OCI-M2 (cell line): ENCODE data around the gene ADAMTS17.
"Not testable (repeated sequence)": the region's sequence is repeated elsewhere in the genome, so short reads cannot be mapped to it uniquely, and the experiment has no call there.

Experiments
- DNase-seq: peaks from one replicate; lab custom pipeline; 2025; ENCODE audit not compliant: unreplicated experiment; lab: John Stamatoyannopoulos, UW

ADAMTS17 gene

DNA sequence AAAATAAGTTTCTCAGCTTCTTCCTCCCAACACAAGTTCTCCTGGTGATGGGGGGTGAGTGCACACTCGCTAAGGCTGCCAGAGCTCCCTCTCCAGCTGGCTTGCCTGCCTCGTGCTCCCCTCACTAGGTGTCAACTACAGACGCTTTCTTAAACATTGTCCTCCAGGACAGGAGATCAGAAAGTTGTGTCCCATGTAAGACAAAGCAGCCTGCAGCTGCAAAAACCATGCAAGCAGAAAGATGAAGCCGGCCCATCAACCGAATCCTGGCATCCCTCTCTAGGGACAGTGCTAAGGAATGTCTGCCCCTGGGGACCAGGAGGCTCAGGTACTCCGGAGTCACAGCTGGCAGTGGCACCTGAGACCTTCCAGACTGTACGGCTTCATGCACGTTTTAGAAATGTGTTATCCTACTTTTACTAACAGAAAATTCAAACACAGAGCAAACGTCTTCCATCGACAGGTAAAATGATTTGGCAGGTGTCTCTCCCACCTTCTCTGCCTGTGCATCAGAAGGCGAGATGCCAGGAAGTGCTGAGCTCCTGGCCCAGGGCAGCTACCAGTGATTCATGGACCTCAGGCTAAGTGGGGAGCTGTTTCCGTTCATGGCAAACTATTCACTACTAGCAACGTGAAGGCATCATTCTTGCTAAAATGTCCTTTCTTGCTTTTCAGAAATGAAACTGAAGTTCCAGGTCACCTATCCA lies 246.1 kb downstream of the ADAMTS17 start:
- no peak for DNase-seq

DNA sequence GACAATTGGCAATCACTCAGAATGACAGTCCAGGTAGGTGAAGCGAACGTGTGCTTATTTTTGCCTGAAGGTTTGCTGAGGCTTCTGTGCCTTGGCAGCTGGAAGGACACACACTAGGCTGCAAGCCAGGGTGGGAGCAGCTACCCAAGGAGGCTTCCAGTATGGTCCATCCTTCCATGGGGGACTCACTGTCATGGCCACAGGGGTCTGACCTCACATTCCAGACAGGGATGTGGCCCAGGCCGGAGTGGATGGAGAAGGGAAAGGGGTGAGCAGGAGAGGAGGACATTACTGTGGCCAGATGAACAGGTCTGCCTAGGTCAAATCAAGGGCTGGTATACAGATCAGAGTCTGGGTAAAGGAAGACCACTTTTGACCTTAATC lies 247.7 kb downstream of the ADAMTS17 start:
- no peak for DNase-seq

DNA sequence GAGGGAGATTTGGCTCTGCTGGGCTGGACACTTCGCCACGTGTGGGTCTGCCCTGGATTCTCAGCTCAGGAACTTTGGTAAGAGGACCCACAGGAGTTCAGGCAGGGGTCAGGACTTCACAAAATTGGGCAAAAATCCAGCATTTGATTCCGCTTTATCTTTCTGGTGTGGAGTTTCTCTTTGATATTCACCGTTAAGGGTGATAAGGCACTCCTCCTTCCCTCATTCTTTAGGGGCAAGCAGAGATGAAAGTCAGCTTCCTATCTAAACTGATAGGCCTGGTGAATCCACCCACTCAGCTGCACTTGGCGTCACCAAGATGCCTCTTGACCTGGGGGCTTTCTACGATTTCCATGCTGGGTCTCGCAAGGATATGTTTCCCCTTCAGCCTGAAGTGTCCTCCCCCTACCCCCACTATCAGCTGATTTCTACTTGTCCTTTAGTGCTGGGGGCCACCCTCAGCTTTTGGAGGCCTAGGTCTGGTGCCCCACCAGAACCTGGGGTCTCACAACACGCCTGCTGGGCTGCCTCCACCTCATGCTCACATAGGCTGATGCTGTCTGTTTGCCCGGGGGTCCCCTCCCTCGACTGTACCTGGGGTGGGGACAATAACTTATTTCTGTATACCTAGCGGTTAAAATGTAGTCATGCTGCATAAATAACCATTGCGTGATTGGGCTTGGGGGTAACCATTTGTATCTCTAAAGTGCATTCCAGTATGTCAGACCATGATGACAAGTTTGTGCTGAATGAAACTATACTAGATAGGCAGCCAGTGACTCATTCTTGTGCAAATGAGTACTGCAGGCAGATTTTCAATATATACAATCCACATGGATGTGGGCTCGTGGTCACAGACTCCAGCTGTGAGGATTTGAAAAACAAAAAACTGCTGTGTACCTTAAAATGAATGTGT lies 248.3 kb downstream of the ADAMTS17 start:
- no peak for DNase-seq

DNA sequence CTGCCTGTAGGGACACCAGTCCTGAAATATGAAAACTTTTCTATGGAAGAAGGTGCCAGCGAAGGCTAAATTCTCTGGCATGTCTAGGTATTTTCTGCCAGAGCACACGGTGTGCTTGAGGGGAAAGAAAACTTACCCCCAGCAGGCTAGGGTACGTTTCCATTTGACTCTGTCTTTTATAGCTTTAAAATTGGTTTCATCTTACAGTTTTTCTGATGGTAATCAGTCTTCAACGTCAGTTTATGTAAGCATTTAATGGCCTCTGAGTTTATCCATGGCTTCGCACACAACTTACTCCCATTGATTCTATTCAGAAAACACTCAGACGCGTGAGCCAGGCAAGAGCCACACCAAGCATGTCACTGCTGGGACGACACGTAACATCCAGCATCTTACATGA lies 249.7 kb downstream of the ADAMTS17 start:
- no peak for DNase-seq

DNA sequence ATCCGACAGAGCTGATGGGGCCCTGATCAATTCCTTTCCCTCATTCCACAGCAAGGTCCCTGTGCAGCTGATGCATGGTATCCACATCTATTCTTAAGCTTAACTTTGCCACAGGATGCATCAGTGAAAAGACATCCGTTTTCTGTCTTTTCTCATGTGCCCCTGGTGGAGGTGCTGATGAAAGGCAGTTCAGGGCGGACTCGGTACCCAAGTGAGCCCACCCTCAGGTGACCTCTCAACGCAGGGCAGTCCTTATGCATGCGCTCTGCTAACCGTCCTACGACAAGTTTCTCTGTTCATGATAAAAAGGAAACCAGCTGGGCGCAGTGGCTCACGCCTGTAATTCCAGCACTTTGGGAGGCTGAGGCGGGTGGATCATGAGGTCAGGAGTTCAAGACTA lies 251.4 kb downstream of the ADAMTS17 start:
- no peak for DNase-seq

DNA sequence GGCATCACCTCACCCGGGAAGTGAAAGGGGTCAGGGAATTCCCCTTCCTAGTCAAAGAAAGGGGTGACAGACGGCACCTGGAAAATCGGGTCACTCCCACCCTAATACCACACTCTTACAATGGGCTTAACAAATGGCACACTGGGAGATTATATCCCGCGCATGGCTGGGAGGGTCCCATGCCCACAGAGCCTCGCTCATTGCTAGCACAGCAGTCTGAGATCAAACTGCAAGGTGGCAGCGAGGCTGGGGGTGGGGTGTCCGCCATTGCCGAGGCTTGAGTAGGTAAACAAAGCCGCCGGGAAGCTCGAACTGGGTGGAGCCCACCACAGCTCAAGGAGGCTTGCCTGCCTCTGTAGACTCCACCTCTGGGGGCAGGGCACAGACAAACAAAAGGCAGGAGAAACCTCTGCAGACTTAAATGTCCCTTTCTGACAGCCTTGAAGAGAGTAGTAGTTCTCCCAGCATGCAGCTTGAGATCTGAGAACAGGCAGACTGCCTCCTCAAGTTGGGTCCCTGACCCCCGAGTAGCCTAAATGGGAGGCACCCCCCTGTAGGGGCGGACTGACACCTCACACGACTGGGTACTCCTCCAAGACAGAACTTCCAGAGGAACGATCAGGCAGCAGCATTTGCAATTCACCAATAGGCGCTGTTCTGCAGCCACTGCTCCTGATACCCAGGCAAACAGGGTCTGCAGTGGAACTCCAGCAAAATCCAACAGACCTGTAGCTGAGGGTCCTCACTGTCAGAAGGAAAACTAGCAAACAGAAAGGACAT lies 257.5 kb downstream of the ADAMTS17 start:
- not testable (repeated sequence) for DNase-seq

DNA sequence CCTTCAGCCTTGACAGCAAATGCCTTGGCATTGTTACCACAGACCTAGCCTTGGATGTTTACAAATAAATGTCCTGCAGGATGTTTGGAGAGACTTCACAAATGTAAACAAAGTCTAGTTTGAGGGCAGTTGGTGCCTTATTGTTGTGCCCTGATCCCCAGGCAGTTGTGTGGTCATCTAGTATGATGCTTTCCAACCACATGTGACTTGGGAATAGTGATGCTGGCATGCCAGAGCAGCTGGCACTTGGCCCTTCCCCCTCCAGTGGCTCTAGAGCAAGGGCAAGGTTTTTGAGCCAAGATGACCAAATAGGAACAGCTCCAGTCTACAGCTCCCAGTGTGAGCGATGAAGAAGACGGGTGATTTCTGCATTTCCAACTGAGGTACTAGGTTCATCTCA lies 258.2 kb downstream of the ADAMTS17 start:
- no peak for DNase-seq

DNA sequence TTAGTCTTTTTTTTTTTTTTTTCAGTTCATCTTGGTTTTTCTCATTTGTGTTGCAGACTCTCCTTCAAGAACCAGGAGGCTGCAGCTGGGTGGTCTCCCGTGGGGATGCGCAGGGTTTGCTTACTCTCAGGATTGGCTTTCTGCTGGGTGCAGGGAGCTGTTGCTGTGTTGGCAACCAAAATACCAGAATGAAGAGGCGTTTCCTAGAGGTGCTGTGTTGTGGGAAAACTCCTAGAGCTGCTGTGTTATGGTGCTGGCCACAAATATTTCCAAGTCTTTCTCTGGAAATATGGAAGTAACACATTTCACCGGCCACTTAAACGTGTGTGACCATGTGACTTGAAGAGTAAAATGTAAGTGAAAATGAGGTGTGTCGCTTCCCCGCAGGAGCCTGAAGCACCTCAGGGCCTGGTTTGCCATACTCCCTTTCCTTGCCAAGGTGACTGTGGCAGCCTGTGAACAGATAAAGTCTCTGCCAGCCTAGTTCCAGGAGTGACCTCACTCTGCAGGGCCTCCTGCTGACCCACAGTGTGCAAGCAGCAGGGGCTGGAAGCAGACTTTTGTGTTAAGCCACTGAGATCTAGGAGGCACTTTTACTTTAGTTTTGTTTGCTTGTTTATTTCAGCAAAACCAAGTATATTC lies 258.9 kb downstream of the ADAMTS17 start:
- no peak for DNase-seq

DNA sequence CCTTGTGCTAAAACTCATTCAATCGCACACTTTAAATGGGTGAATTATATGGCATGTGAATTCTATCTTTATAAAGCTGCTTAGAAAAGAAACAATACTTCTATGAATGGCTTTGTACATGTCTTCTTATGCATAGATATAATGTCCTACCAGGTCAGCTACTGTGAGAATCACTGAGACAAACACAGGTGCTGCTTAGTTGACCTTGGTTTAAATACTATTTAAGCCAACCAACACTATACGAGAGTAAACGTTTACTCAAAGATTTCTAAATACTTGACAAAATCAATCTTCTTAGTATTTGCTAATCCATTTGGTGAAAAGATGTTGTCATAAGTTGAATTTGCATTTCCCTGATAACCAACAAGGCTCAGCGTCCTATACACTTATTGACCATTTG lies 260.3 kb downstream of the ADAMTS17 start:
- DNase-seq, result no peak

DNA sequence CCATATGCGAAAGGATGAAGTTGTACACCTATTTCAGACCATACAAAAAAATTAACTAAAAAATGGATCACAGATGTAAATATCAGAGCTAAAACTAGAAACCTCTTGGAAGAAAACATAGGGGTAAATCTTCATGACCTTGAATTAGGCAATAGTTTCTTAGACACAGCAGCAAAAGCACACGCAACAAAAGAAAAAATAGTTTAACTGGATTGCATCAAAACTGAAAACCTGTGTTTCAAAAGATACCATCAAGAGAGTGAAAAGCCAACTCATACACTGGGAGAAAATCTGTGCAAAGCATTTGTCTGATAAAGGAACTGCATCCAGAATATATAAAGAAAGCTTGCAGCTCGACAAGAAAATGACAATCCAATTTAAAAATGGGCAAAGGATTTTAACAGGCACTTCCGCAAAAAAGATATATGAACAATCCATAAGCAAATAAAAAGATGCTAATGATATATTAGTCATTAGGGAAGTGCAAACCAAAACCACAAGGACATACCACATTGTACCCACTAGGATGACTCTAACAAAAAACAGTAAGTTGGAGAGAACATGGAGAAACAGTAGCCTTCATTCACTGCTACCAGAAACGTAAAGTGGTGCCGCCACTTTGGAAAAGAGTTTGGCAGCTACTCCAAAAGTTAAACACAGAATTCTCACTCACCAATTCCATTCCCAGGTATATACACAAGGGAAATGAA lies 263.1 kb downstream of the ADAMTS17 start:
- DNase-seq, result no peak

DNA sequence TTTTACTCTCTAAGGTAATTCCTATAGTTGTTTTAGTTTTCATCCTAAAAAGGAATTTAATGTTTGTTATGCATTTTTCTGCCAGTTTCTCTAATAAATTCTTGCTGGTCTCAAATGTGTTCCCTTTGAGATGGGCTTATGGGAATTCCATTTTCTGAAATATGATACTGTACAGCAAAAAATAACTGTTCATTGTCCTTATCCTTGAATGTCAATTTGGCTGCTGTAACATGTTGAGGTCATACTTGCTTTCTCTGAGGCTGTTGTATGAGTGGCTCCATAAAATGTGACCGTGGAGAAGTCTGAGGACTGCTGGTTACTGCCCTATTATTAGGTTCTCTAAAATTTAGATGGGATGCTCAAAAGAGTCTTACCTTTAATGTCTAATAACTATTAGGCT lies 266.5 kb downstream of the ADAMTS17 start:
- DNase-seq, result no peak

DNA sequence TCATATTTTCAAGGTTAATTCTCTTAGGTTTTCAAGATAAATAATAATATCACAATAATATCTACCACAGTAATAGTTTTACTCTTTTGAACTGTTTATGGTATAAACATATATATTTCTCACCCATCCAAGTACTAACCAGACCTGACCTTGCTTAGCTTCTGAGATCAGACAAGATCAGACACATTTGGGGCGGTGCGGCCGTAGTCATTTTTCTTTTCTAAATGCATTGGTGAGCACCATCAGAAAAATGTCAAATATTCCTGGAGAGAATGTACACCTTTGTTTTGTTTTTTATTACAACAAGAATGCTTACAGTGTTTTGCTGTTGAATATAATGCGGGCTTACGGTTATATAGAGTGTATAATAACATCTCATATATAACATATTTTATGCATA lies 267.8 kb downstream of the ADAMTS17 start:
- no peak for DNase-seq

DNA sequence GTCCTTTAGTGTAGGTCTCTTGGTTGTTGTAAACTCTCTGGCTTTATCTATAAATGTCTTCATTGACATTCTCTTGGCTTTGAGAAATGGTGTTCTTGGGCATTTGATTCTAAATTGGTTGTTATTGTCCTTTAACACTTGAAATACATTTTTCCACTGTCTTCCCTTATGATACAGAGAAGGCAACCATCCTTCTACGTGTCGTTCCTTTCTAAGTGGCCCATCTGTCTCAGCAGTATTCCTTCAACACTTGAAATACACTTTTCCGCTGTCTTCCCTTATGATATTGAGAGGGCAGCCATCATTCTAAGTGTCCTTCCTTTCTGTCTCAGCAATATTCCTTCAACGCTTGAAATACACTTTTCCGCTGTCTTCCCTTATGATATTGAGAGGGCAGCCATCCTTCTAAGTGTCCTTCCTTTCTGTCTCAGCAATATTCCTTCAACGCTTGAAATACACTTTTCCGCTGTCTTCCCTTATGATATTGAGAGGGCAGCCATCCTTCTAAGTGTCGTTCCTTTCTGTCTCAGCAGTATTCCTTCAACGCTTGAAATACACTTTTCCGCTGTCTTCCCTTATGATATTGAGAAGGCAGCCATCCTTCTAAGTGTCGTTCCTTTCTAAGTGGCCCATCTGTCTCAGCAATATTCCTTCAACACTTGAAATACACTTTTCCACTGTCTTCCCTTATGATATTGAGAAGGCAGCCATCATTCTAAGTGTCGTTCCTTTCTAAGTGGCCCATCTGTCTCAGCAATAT lies 275.1 kb downstream of the ADAMTS17 start:
- DNase-seq, result not testable (repeated sequence)

DNA sequence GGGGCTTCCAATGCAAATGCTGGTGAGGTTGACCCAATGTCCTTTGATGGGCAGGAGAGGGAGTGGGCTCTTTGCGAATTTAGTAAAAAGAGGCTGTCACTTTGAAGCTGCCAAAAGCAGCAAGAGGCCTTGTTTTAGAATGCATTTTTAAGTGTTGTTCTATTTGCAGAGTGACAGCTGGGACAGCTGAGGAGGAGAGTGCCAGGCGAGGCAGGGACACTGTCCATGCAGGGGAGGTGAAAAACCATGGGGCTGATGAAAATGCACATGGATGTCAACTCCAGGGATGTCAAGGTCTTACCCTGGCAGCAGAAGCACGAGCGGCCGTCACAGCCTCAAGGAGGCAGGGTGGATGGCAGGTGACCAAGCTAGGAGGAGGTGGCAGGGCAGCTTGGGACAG lies 279.8 kb downstream of the ADAMTS17 start:
- no peak for DNase-seq

DNA sequence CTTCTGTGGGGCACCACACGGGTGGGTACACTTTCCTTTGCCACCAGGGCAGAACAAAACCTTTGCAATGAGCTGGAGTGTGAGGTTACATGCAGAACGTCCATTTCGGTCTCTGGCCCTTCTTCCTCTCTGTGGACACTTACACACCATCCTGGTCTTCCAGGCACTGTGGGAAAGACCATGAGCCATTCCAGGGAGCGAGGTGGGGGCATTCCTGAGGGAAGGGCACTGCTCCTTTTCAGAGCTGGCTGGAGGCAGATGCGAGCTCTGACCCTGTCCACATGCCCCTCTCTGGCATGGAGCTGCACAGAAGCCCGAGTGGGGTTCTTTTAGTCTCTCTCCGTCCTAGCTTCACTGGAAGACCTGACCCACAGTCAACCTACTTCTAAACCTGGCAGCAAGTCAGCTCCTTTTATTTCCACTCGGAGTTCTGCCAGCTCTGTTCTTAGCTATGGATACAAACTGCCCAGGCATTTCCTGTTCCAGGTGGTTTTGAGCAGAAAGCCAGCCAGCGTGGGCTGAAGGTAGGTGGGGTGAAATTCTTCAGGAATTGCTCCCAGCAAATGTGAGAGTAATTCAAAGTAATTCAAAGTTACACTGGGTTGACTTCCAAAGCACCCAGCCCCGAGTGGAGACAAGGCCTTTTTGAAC lies 281.4 kb downstream of the ADAMTS17 start:
- DNase-seq, result no peak

DNA sequence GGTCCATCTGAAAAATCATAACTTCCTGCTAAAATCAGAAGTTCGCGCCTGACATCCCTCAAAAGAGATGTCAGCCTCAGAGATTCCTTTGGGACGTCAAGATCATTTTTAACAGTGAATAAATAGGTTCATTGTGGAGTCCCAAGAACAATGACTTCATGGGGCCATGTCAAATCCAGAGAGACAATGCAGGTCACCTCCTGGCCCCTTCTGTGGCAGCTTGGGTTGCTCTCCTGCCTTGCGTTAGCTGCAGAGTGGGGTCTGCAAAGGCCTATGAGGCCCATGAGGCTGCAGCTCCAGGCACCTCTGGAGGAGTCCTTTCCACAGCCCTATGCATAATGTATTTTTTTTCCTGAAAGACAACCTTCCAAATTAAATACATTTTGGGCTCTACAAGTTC lies 282.3 kb downstream of the ADAMTS17 start:
- DNase-seq, result no peak

DNA sequence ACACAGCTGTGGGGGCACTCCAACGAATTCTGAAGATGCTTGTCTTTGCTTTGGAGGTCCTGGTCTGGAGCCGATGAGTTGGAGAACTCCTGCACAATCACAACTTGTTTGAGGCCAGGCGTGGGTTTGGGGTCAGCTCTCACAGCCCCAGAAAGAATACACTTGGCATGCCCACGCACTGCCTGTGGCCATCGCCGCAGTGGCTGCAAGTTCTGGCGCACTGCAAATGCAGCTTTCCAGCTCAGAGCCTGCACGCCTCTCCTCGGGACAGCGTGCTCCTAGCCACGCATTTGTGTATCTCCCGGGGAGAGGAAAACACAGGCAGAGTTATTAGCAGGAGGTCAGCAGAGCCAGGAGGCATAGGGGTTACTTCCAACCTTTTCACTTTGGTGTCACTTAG lies 282.7 kb downstream of the ADAMTS17 start:
- no peak for DNase-seq

DNA sequence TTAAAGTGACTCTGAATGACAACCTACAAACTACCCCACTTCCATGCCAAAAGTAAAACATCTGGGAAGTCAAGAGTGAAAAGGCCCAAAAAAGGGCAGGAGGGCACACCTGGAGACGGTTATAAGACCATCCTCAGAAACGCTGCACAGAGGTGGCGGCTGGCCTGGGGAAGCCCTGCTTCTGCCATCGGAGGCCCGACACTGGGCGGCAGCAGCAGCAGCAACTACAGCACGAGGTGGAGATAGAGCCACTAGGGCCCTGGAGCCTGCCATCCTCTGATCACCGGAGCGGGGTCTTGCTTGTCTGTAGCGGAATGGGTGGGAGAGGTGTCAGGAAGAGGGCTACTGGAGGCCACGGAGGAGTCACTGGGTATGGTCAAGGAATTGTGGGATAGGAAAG lies 283.3 kb downstream of the ADAMTS17 start:
- no peak for DNase-seq

DNA sequence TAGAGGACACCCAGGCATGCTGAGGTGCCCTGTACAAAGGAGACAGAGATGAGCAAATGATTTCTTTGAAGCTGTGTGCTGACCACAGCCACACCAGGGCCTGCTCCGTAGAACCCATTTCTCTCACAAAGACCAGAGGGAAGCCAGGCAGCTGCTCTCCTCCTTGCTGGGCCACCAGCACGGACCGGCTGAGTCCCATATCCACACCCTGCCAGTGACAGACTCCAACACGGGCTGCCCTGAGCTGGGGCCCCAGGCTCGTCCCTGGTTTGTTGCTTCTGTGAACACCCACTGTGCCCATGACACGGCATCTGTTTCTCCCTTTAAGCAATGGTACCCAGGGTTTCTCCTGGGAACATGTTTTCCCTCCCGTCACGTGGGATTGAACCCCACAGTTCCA lies 284.5 kb downstream of the ADAMTS17 start:
- no peak for DNase-seq
